ENCODE measurements around the gene GSTM3.

The GSTM3 gene

DNA sequence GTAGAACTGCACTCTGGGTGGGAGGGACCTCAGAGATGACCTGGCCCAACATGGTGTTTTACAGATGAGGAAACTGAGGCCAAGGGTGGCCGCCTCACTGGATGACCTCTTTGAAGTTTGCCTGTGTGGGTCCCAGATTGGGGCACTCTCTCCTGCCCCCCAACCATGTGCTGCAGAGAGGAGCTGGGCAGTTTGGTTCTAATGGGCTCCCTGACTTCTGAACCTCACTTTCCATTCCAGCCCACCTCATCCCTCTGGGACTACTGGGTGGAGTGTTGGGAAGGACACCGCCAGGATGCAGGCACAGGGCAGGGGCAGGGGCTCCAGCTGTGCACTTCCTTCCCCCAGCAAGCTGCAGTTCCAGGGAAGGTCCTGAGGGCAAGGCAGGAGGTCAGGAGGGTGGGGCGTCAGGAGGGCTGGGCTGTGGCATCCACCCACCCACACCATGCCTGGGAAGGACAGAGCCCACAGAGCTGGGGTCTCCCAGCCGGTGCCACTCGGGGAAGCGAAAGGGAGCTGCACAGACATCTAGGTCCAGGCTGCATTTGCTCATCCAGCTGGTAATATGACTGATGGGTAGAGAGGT is 33.2 kb upstream of the GSTM3 start:
- no peak for TF ChIP-seq CTCF (IDR thresholded peaks at IDR 0.05; ENCODE audit: low read depth, low read length)

DNA sequence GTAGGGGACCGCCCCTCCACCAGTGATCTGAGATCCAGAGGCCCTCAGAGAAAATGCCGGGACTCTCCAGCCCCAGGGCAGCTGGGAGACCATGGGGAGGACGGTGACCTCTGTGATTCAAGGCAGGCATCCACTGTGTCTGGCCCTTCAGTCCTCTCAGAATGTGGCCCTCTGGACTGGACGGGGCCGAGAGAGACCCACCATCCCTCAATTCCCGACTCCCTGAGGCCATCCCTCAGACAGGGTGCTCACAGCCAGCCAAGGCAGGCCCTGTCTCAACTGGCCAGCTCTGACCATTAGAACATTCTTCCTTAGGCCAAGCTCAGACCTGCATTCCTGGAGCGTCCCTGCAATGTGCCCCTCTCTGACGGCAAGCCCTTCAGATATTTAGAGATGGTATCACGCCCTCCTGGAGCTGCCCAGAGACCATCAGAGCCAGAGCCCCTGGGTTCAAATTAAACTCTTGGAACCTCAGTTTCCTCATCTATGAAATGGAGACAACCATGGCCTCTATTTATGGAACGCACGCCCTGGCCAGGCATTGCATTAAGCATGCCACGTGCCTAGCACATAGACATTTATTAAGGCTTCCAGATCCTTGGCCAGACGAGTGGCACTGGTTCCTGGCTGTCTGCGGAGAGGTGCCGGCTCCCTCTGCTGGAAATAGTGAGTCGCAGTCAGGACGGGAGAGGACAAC is 32.5 kb upstream of the GSTM3 start:
- no peak overlapping the region for H3K4me3 ChIP-seq (ENCODE audit: low read depth, low read length)
- TF ChIP-seq CTCF (IDR thresholded peaks at IDR 0.05; ENCODE audit: low read depth, low read length) = peak; percentile 89

More for the DNA sequence above, 33.2 kb upstream of the GSTM3 start:
- no peak overlapping the region for H3K4me3 ChIP-seq (ENCODE audit: low read depth, low read length)

DNA sequence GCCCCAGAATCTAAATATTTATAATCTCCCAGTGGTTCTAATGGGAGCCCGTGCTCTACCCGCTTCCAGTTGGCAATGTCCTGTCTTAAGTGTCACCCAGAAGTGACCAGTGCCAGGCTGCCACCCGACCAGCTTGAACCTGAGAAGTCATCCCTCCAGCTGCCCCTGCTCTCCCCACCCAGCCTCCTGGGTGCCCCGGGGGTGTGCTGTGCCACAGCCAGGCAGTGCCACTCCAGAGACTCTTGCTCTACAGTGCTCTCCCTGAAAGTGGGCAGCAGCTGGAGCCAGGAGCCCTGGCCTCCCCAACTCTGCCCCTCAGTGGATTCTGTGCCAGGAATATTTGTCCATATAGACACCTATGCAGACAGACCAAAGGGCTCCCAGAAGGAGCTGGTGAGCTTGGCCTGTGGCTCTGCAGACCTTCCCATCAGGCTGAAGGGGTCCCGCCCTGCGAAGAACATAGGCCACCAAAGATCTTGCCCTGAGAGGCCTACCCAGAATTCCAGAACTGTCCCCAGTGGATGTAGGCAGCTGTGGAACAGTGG is 31.9 kb upstream of the GSTM3 start:
- no peak overlapping the region for H3K4me3 ChIP-seq (ENCODE audit: low read depth, low read length)
- TF ChIP-seq CTCF (IDR thresholded peaks at IDR 0.05; ENCODE audit: low read depth, low read length) = no peak

GRCh38 chr1:109771712-109772657 is 31.1 kb upstream of the GSTM3 start:
- TF ChIP-seq CTCF (IDR thresholded peaks at IDR 0.05; ENCODE audit: low read depth, low read length) = no peak
- no peak overlapping the region for H3K4me3 ChIP-seq (ENCODE audit: low read depth, low read length)

DNA sequence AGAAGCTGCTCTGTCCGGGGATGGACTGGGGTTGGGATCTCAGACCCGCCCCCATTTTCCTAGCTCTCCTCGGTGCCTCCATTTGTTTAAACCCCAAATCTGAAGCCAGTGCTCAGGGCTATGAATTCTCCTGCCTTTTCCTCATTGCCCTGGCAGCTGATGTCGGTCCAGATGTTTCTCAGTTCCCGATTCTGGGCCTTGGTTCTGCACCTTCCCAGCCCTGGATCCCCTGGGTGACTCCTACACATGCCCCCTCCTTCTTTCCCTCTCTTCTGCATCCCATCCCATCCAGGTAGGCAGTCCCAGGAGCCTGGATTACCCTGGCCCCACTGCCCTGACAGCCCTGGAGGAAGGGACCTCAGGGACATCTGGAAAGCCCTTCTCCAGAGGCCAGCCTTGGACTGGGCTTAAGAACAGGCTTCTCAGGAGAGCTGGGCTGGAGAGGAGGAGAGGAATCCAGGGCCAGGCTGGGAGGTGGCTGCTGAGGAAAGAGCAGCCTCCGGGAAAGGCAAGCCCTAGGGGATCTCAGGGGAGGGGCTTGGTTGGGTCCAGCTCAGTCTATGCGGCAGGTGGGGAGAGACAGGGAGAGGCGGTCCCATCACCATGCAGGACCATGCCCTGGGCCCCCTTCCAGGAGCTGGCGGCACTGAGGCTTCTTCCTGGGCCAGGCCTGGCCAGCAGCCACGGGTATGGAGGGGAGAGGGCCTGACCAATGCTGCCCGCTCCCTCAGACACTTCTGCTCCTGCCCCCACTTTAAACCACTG is 29.7 kb upstream of the GSTM3 start:
- TF ChIP-seq CTCF (IDR thresholded peaks at IDR 0.05; ENCODE audit: low read depth, low read length) = no peak
- H3K4me3 ChIP-seq (ENCODE audit: low read depth, low read length) = no peak overlapping the region

- H3K4me3 ChIP-seq (ENCODE audit: low read depth, low read length) = no peak overlapping the region
- no peak for TF ChIP-seq CTCF (IDR thresholded peaks at IDR 0.05; ENCODE audit: low read depth, low read length)
Measured at GRCh38 chr1:109769330-109770078, 28.7 kb upstream of the GSTM3 start.

All from WI38 (cell line).